Measurements from ENCODE around the gene AGBL1.

Gene AGBL1

DNA sequence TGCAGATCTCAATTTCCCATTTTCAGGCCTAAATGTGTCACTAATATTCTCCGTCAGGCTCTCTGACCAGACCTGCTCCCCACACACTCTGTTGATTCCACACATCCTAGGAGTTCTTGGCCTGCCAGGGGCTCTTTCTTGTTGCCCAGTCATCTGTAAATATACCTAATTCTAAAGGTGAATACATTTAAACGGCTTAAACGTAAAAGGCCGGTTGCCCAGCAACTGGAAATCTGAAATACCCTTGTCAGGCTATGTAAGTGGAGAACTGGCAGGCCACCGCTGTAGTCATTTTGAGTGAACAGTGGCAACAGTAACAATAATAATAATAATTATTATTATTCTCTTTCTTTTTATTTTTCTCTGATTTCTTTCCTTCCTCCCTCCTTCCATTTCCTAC, 302.7 kb downstream of the AGBL1 start:
- Mint-ChIP-seq H3K9me3 (no peaks in the 10 kb centered on the region), H3K4me1 (ENCODE audit: low read depth) (no peaks in the 10 kb centered on the region), H3K36me3 (ENCODE audit: low read depth) (no peaks in the 10 kb centered on the region), H3K27me3 (ENCODE audit: low read depth) (peaks cover 3% of the 10 kb centered on the region), H3K27ac (no peak overlapping the region), H3K4me3 (no peak overlapping the region)

DNA sequence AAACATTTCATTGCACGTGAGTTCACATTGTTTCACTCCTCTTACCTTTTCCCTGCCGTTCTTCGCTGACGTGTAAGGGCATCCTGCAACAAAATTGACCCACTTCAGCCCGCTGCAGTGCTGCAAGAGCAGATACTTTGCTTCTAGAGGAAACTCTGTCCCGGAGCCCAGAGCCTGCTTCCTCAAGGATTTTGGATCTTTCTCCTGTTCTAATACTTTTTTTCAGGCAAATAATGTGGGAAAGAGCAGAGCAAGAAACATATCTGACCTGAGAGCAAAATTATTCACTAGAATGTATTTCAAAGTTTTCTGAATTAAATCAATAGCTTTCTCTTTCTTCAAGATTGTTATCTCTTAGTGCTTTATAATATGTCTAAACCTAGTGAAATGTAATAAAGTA, 303.9 kb downstream of the AGBL1 start:
- H3K36me3 Mint-ChIP-seq (ENCODE audit: low read depth), result no peaks in the 10 kb centered on the region
- H3K4me3 Mint-ChIP-seq, result no peak overlapping the region
- no peaks in the 10 kb centered on the region for H3K4me1 Mint-ChIP-seq (ENCODE audit: low read depth)
- no peaks in the 10 kb centered on the region for H3K9me3 Mint-ChIP-seq
- H3K27me3 Mint-ChIP-seq (ENCODE audit: low read depth), result peaks cover 3% of the 10 kb centered on the region
- H3K27ac Mint-ChIP-seq, result no peak overlapping the region

DNA sequence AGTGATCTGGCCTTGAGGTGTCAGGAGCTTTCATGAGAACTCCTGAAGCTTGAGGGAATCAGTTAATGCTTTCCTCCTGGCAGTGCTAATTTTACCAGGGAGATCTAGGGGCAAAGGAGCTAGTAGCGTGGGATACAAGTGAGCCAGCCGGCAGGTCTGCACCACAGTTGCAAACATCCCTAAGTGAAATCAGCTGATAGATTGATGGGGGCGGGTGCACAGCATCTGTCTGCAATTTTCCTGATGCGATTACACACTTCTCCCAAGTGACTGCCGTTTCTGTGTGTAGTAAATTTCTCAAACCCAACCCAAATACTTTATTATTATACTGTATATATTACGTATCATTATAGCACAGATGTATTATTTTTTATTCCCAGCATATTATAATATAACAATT, 304.5 kb downstream of the AGBL1 start:
- H3K4me1 Mint-ChIP-seq (ENCODE audit: low read depth), result no peaks in the 10 kb centered on the region
- H3K4me3 Mint-ChIP-seq, result no peak overlapping the region
- no peaks in the 10 kb centered on the region for H3K9me3 Mint-ChIP-seq
- no peak overlapping the region for H3K27ac Mint-ChIP-seq
- H3K27me3 Mint-ChIP-seq (ENCODE audit: low read depth), result peaks cover 3% of the 10 kb centered on the region
- no peaks in the 10 kb centered on the region for H3K36me3 Mint-ChIP-seq (ENCODE audit: low read depth)

DNA sequence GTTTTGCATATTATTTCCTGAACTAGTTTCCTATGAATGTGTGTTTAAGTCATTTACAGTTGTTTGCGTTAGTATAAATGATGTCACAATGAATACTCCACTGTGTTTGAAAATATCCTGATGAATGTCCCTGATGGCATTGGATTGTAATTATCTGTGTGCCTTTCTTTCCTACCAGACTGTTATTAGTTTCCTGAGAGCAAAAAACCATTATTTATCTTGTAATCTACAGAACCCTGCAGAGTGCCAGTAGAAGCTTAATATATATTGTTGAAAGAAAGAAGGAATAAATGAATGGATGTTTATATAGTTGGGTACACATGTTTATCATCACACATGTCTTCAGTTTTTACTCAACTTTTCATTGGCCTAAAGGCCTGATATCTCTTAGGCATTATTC, 312.6 kb downstream of the AGBL1 start:
- Mint-ChIP-seq H3K36me3 (ENCODE audit: low read depth) (no peaks in the 10 kb centered on the region), H3K9me3 (no peaks in the 10 kb centered on the region), H3K27me3 (ENCODE audit: low read depth) (peaks cover 4% of the 10 kb centered on the region), H3K4me1 (ENCODE audit: low read depth) (no peaks in the 10 kb centered on the region), H3K4me3 (no peak overlapping the region), H3K27ac (no peak overlapping the region)

DNA sequence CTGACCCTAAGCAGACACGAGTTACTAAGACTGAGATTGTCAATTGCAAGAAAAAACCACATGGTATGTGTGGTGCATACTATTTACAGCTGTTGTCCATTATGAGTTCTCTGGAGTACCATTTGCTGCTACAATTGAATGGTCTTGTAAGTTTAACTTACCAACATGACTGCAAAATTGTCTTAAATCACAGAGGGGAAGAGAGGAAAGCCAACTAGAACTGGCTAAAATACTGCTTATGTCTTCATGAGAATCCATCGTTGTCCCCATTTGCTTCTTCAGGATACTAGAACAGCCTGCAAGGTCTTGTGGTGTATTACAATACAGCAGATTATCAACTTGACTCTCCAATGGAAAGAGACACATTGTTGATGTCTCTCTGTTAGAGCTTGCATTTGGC, 313.2 kb downstream of the AGBL1 start:
- peaks cover 4% of the 10 kb centered on the region for H3K27me3 Mint-ChIP-seq (ENCODE audit: low read depth)
- no peaks in the 10 kb centered on the region for H3K9me3 Mint-ChIP-seq
- H3K4me3 Mint-ChIP-seq, result no peak overlapping the region
- no peaks in the 10 kb centered on the region for H3K4me1 Mint-ChIP-seq (ENCODE audit: low read depth)
- H3K36me3 Mint-ChIP-seq (ENCODE audit: low read depth), result no peaks in the 10 kb centered on the region
- no peak overlapping the region for H3K27ac Mint-ChIP-seq

DNA sequence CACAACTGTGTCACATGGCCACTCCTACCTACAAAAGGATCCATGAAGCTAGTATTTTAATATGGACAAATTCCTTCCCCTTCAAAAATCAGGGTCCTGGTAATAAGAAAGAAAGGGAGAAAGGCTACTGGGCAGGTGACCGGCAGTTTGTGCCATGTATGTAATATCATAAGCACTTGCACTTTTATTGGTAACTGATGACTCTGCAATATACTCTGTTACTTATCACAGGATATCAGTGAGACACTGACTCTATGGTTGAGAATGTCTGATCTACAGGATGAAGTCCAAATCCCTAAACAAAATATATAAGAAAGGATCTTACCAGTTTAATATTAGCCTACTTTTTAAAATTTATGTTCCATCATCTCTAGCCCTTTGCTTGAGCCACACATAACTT, 315.2 kb downstream of the AGBL1 start:
- Mint-ChIP-seq H3K4me1 (ENCODE audit: low read depth) (no peaks in the 10 kb centered on the region), H3K27ac (no peak overlapping the region), H3K36me3 (ENCODE audit: low read depth) (no peaks in the 10 kb centered on the region), H3K9me3 (no peaks in the 10 kb centered on the region), H3K27me3 (ENCODE audit: low read depth) (no peaks in the 10 kb centered on the region), H3K4me3 (no peak overlapping the region)

DNA sequence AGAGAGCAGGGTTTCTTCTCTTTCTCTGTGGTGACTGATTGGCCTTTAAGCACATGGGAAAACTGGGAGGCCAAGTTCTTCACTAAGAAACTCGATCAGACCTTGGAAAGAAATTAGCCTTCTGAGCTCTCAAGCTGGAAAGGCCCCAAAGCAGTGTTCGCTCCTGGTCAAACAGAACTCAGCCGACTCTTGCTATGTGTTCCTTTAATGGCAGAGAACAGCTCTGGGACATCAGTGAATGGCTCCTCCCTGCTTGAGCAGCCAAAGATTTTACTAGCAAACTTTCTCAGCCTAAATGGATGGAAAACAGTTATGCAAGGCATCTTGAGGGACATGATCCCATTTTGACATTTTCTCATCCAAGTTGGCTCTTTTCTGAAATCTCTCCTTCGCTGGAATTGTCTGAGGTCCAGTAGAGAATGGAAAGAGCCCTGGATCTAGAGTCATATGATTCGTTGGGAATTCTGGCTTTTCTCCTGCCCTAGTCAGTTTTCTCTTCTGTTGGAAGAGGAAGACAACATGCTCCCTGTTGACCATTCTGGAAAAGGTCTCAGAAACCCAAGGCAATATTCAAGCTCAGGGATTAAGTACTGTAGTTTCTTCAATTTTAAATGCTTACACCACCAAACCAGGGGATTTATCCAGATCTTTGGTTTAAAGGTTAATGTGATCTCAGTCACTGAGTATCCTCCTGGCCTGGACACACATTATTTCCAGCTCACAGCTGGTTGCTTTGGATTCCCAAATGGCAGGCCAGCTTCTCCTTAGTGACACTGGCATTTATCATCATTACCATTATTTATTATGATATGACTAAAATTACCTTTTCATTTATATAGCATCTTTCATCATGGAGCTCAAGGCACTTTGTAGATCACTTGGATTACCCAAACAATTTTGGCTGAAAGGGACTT, 319.6 kb downstream of the AGBL1 start:
- Mint-ChIP-seq H3K36me3 (ENCODE audit: low read depth) (no peaks in the 10 kb centered on the region), H3K27ac (no peak overlapping the region), H3K4me3 (no peak overlapping the region), H3K4me1 (ENCODE audit: low read depth) (no peaks in the 10 kb centered on the region), H3K27me3 (ENCODE audit: low read depth) (no peaks in the 10 kb centered on the region), H3K9me3 (no peaks in the 10 kb centered on the region)

DNA sequence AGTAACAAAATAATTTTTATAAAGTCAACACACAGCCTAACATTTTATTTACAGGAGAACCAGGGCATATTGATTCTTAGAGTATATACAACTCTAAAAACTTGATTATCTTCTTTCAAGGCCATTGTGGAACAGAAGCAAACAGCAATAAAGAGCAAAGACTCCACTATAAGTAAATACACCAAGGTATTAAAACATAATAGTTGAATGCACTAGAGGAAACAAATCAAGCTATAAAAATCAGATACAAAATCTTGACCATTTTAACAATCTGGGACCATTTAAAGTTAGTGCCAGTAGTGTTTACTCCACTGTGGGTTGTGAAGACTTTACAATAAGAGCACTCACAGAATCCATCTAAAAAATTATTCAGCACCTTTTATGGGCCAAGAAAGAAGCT, 323.6 kb downstream of the AGBL1 start:
- H3K4me1 Mint-ChIP-seq (ENCODE audit: low read depth), result no peaks in the 10 kb centered on the region
- H3K27me3 Mint-ChIP-seq (ENCODE audit: low read depth), result no peaks in the 10 kb centered on the region
- H3K27ac Mint-ChIP-seq, result no peak overlapping the region
- no peaks in the 10 kb centered on the region for H3K36me3 Mint-ChIP-seq (ENCODE audit: low read depth)
- no peaks in the 10 kb centered on the region for H3K9me3 Mint-ChIP-seq
- no peak overlapping the region for H3K4me3 Mint-ChIP-seq

DNA sequence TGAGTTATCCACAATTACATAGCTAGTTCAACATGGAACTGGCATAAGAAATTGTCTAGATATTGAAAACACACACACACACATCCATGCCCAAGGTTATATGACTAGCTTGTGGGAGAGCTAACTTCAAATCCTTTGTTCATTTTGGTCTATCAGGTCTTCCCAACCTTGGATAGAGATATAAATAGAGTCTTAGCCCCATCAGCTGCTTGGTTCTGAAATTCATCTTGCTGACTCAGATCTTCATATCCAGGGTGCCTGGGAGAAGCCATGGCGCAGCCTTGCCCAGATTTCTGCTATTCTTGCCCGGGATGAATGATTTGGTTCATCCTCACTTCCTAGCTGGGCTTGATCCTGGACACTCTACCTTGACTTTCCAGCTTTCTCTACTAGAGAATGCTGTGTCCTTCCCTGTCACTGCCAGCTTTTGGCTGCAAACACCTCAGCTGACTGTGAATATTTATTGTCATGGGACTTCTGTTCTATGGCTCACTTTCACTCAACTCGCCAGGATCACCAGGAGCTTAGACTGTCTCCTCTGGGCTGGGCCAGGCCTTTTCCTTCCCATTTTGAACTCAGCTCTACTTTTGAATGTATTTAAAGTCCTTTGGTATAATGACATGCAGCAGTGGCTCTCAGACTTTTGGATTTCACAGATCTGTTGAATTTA, 324.4 kb downstream of the AGBL1 start:
- Mint-ChIP-seq H3K4me3 (no peak overlapping the region), H3K4me1 (ENCODE audit: low read depth) (no peaks in the 10 kb centered on the region), H3K27me3 (ENCODE audit: low read depth) (no peaks in the 10 kb centered on the region), H3K36me3 (ENCODE audit: low read depth) (no peaks in the 10 kb centered on the region), H3K9me3 (no peaks in the 10 kb centered on the region), H3K27ac (no peak overlapping the region)

DNA sequence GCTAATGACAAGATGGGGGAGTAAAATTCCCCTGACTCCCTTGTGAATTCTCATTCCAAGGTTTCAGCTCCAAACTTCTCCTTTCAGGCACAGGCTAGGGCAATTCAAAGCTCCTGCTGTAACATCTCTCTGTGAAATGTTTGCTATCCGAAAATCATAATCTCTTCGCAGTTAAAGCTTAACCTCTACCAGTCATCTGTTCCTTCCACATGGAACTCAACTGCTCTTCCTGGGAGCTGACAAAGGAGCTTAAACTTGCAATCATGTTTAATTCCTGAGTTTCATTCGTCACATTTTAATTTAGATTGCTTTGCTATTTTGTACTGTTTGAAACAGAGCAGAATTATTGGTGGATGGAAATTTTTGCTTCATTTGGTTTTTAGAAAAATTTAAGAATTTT, 328.6 kb downstream of the AGBL1 start:
- no peaks in the 10 kb centered on the region for H3K27me3 Mint-ChIP-seq (ENCODE audit: low read depth)
- H3K4me1 Mint-ChIP-seq (ENCODE audit: low read depth), result no peaks in the 10 kb centered on the region
- no peak overlapping the region for H3K4me3 Mint-ChIP-seq
- H3K9me3 Mint-ChIP-seq, result no peaks in the 10 kb centered on the region
- H3K27ac Mint-ChIP-seq, result no peak overlapping the region
- H3K36me3 Mint-ChIP-seq (ENCODE audit: low read depth), result no peaks in the 10 kb centered on the region

DNA sequence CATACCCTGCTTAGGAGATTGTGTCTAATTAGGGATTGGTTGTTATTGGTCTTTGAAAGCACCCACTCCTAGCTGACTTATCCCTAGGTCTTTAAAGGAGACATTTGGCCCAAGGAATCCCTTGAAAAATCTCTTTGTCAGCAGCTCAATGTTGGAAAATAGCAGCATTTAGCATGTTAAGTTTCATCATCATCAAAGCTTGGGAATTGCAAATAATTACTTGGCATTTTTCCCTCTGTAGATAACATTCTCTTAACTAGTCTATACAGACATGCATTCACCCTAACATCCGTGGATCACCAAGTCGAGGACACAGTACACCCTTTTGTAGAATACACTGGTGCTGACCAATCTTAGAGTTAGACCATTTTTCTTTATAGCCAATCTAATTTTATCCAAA, 332.2 kb downstream of the AGBL1 start:
- Mint-ChIP-seq H3K27me3 (ENCODE audit: low read depth) (no peaks in the 10 kb centered on the region), H3K36me3 (ENCODE audit: low read depth) (no peaks in the 10 kb centered on the region), H3K9me3 (peaks cover 4% of the 10 kb centered on the region), H3K27ac (no peak overlapping the region), H3K4me3 (no peak overlapping the region), H3K4me1 (ENCODE audit: low read depth) (no peaks in the 10 kb centered on the region)

DNA sequence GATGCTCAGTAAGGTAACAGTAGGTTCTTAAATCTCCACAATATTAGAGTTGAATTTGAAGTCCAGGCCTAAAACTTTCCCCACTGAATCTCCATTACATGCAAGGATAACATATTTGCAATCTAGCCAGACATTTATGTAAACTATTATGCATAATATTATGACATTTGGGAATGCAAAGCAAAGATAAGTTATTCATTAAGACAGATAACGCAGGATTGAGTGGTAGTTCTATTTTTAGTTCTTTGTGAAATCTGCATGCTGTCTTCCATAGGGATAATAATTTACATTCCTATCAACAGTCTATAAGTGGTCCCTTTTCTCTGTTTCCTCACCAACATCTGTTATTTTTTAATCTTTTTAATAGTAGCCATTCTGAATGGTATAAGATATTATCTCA, 333.5 kb downstream of the AGBL1 start:
- no peak overlapping the region for H3K4me3 Mint-ChIP-seq
- peaks cover 7% of the 10 kb centered on the region for H3K9me3 Mint-ChIP-seq
- H3K36me3 Mint-ChIP-seq (ENCODE audit: low read depth), result no peaks in the 10 kb centered on the region
- H3K27me3 Mint-ChIP-seq (ENCODE audit: low read depth), result no peaks in the 10 kb centered on the region
- no peaks in the 10 kb centered on the region for H3K4me1 Mint-ChIP-seq (ENCODE audit: low read depth)
- no peak overlapping the region for H3K27ac Mint-ChIP-seq

DNA sequence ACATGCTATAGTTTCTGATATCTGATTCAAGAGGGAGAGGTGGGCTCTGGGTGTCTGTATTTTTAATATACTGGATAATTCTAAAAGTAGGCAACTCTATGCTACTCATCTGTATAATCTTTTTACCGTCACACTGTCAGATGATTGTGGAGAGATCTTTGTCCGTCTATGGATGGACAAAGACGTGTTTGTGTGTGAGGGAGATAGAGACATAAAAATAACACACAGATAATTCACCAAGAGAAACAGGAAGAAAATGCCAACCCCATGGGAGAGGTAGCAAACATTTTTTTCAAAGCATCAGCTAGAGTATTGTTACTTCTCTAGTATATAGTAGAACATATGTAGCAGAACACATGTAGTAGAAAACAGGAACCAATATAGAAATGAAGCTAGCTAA, 346.1 kb downstream of the AGBL1 start:
- Mint-ChIP-seq H3K9me3 (peaks cover 15% of the 10 kb centered on the region), H3K36me3 (ENCODE audit: low read depth) (no peaks in the 10 kb centered on the region)

DNA sequence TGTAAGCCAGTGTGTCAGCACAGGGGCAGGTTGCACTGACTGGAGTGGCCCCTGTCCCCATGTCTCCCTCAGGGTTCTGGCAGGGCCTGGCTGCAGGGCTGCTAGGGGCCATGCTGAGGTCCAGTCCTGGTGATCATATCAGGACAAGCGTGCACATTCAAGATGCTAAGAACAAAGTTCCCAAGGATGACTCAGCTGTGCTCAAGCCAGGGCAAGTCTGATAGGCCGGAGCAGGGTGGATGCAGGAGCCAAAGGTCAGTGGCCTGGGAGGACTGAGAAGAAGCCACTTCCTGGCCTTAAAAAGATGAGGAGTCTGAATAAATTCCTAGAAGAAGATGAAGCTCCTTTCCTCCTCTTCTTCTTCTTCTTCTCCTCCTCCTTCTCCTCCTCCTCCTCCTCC, 353.2 kb downstream of the AGBL1 start:
- Mint-ChIP-seq H3K36me3 (ENCODE audit: low read depth) (no peaks in the 10 kb centered on the region), H3K9me3 (no peaks in the 10 kb centered on the region), H3K27me3 (ENCODE audit: low read depth) (no peaks in the 10 kb centered on the region), H3K4me3 (no peak overlapping the region), H3K4me1 (ENCODE audit: low read depth) (no peaks in the 10 kb centered on the region), H3K27ac (no peak overlapping the region)

More for the DNA sequence above, 346.1 kb downstream of the AGBL1 start:
- H3K27me3 Mint-ChIP-seq (ENCODE audit: low read depth), result no peaks in the 10 kb centered on the region
- H3K4me1 Mint-ChIP-seq (ENCODE audit: low read depth), result no peaks in the 10 kb centered on the region
- no peak overlapping the region for H3K27ac Mint-ChIP-seq
- H3K4me3 Mint-ChIP-seq, result no peak overlapping the region

DNA sequence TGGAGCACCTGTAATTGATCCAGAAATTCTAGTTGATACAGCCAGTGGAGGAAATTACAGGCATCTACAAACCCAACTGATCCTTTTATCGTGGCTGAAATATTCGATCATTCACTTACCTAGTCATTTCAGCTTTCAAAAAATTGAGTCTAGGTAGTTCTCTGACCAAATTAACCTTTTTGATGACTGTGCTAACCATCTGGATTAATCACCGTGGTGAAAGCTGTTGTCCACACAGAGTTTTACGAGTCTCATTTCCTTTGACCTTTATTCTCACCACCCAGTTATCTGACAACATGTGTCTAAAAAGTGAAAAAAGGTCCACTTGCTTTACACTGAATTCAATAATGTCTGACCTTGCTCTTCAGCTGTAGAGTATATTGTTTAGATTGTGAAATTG, 354.3 kb downstream of the AGBL1 start:
- Mint-ChIP-seq H3K27me3 (ENCODE audit: low read depth) (no peaks in the 10 kb centered on the region), H3K9me3 (no peaks in the 10 kb centered on the region), H3K4me3 (no peak overlapping the region), H3K4me1 (ENCODE audit: low read depth) (no peaks in the 10 kb centered on the region), H3K36me3 (ENCODE audit: low read depth) (no peaks in the 10 kb centered on the region), H3K27ac (no peak overlapping the region)

All from T-helper 1 cell treated with Interleukin-12 subunit alpha and Interleukin-12 subunit beta and Interleukin-4 antibody, amounts not matched to agents 30 μg/mL and 1 μg/mL, for 36 hours (primary cell).